Measurements from ENCODE around the gene PPFIBP1. TPM values are rescaled to one million over a fixed set of nuclear protein-coding genes. Genes with fewer than 3 reads are reported as not detected.
"Not testable (repeated sequence)": the region's sequence is repeated elsewhere in the genome, so short reads cannot be mapped to it uniquely, and the experiment has no call there.

PPFIBP1 gene
- total RNA-seq, 5 donors from 2014 or later (not counting 1 experiment from before 2014, with no cell fraction given), result 4.1 to 6.1 (median 5.8) TPM

DNA sequence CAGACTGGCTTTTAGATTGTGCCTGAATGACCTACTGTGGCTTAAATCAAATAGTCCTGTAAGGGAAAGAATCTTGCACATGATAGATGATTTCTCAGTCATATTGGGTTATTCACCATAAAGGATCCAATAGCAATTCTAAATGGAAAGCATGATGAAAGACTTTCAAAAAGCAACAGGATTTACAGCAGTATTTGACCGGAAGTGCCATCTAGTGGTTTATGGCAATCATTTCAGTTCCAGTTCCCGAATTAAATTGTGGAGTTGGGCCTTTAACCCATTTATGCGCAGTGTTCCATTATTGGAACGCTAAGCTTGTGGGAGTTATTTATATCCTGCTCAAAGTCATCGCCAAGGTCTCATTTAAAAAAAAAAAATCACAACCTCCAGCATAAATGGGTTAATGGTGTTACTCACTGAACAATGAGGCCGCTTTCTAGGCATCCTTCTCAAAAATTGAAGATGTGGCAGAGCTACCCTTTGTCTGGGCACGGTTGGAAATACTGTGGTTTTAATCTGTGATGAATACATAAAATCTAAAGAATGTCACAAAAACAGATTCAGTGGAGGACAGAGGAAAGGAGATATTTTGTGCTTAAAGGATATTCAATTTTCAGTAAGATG, 111.5 kb downstream of the PPFIBP1 start:
- Mint-ChIP-seq H3K36me3 (peaks cover 8% of the 10 kb centered on the region), H3K27ac (no peak overlapping the region), H3K4me1 (no peaks in the 10 kb centered on the region), H3K4me3 (no peak overlapping the region), H3K27me3 (no peaks in the 10 kb centered on the region), H3K9me3 (no peaks in the 10 kb centered on the region)
- DNase-seq (peak in 1 of 35 experiments; percentile 11), ATAC-seq (replicated peaks in 1 of 4) (no peak)
- no CpG with 5 or more reads among the region's 7 CpGs for WGBS (ENCODE audit: insufficient coverage)
- ChIA-PET CTCF (no interaction called here), POLR2A (no interaction called here)
- Histone ChIP-seq H3K27me3 (replicated peaks in 1 of 2; ENCODE audit: control insufficient read depth in 2 of 2, extremely low read depth in 1 of 2, insufficient read depth in 2 of 2, low read length in 1 of 2) (no peaks in the 10 kb centered on the region), H3K9me3 (no peaks in the 10 kb centered on the region), H3K4me3 (ENCODE audit: control insufficient read depth in 1 of 2, extremely low read depth in 1 of 2, low read length in 1 of 2) (no peak overlapping the region), H3K36me3 (ENCODE audit: control insufficient read depth in 2 of 2, extremely low read depth in 1 of 2, insufficient read depth in 1 of 2, low read length in 1 of 2) (no peaks in the 10 kb centered on the region), H3K27ac (ENCODE audit: low read length) (no peak overlapping the region), H3K4me1 (ENCODE audit: control insufficient read depth in 1 of 2, extremely low read depth in 1 of 2, insufficient read depth in 2 of 2, low read length in 2 of 2) (no peaks in the 10 kb centered on the region)

DNA sequence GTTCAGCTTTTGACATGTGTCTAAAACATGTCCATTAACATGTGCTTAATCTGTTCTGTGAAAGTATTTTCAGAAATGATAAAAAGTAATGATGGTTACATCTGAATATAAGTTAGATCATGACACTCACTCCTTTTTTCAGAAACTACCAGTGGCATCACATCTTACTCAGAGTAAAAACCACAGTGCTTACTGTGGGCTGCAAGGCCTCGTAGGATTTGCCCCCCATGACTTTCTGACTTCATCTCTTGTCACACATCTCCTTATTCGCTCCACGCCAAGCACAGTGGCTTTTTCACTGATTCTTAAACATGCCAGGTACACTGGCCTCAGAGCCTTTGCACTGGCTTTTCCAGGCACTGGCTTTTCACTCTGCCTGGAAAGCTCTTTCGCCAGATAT, 112.6 kb downstream of the PPFIBP1 start:
- POLR2A ChIA-PET, CTCF ChIA-PET: not testable (repeated sequence)
- WGBS (ENCODE audit: insufficient coverage), result 58% methylated on average over 3 of the region's 4 CpGs

DNA sequence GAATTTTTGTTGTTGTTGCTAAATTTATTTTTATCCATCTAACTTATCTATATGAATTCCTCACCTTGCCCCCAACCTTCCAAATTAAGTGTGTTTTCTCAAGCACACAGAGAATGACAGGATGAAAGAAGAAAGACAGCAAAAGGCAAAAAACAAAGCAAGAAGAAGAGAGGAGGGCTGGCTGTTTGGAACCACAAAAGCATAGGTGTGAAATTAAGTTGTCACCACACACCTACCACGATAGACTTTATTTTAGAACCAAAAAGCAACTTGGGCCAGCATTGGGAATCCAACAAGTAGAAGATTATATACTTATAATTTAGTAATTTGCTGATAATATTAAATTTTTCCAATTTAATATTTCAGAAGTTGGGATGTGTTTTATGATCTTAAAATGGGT, 113.5 kb downstream of the PPFIBP1 start:
- Mint-ChIP-seq H3K9me3 (no peaks in the 10 kb centered on the region), H3K36me3 (peaks cover 8% of the 10 kb centered on the region), H3K27ac (no peak overlapping the region), H3K27me3 (no peaks in the 10 kb centered on the region), H3K4me3 (no peak overlapping the region), H3K4me1 (no peaks in the 10 kb centered on the region)
- ATAC-seq (replicated peaks in 1 of 4), result no peak
- DNase-seq, result no peak
- H3K4me3 ChIP-seq (ENCODE audit: control insufficient read depth in 1 of 2, extremely low read depth in 1 of 2, low read length in 1 of 2), result no peak overlapping the region
- no peaks in the 10 kb centered on the region for H3K36me3 ChIP-seq (ENCODE audit: control insufficient read depth in 2 of 2, extremely low read depth in 1 of 2, insufficient read depth in 1 of 2, low read length in 1 of 2)
- no CpG with 5 or more reads among the region's 1 CpG for WGBS (ENCODE audit: insufficient coverage)
- H3K4me1 ChIP-seq (ENCODE audit: control insufficient read depth in 1 of 2, extremely low read depth in 1 of 2, insufficient read depth in 2 of 2, low read length in 2 of 2), result no peaks in the 10 kb centered on the region
- ChIA-PET POLR2A (no interaction called here), CTCF (no interaction called here)
- H3K27ac ChIP-seq (ENCODE audit: low read length), result no peak overlapping the region
- no peaks in the 10 kb centered on the region for H3K27me3 ChIP-seq (replicated peaks in 1 of 2; ENCODE audit: control insufficient read depth in 2 of 2, extremely low read depth in 1 of 2, insufficient read depth in 2 of 2, low read length in 1 of 2)
- H3K9me3 ChIP-seq, result no peaks in the 10 kb centered on the region

More for the DNA sequence above, 112.6 kb downstream of the PPFIBP1 start:
- not testable (repeated sequence) for DNase-seq; H3K4me3 ChIP-seq (ENCODE audit: control insufficient read depth in 1 of 2, extremely low read depth in 1 of 2, low read length in 1 of 2); H3K27ac ChIP-seq (ENCODE audit: low read length); H3K27me3 ChIP-seq (replicated peaks in 1 of 2; ENCODE audit: control insufficient read depth in 2 of 2, extremely low read depth in 1 of 2, insufficient read depth in 2 of 2, low read length in 1 of 2); H3K9me3 ChIP-seq; H3K27ac Mint-ChIP-seq; H3K4me1 Mint-ChIP-seq; H3K36me3 ChIP-seq (ENCODE audit: control insufficient read depth in 2 of 2, extremely low read depth in 1 of 2, insufficient read depth in 1 of 2, low read length in 1 of 2); H3K36me3 Mint-ChIP-seq; H3K27me3 Mint-ChIP-seq; ATAC-seq (replicated peaks in 1 of 4); H3K4me3 Mint-ChIP-seq; H3K4me1 ChIP-seq (ENCODE audit: control insufficient read depth in 1 of 2, extremely low read depth in 1 of 2, insufficient read depth in 2 of 2, low read length in 2 of 2); H3K9me3 Mint-ChIP-seq

DNA sequence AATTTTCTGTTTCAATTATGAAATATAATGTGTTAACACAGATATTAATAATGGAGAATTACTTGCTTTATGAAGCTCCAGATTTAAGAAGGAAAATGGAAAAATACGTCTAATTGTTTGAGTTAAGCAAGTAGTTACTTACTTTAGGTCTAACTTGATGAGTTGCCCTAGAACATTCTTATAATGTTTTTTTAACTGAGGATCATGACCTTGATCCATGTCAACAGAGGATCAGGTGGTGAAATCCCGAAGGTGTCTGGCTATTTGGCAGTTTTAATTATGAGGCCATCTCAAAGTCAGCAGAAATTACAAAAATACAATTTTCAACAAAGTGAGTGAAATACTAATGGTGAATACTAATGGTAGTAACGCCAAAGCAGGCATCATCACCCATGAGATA, 115.3 kb downstream of the PPFIBP1 start:
- ATAC-seq (replicated peaks in 1 of 4), result no peak
- Histone ChIP-seq H3K36me3 (ENCODE audit: control insufficient read depth in 2 of 2, extremely low read depth in 1 of 2, insufficient read depth in 1 of 2, low read length in 1 of 2) (no peaks in the 10 kb centered on the region), H3K27me3 (replicated peaks in 1 of 2; ENCODE audit: control insufficient read depth in 2 of 2, extremely low read depth in 1 of 2, insufficient read depth in 2 of 2, low read length in 1 of 2) (no peaks in the 10 kb centered on the region), H3K4me3 (ENCODE audit: control insufficient read depth in 1 of 2, extremely low read depth in 1 of 2, low read length in 1 of 2) (no peak overlapping the region), H3K27ac (ENCODE audit: low read length) (no peak overlapping the region), H3K9me3 (no peaks in the 10 kb centered on the region), H3K4me1 (ENCODE audit: control insufficient read depth in 1 of 2, extremely low read depth in 1 of 2, insufficient read depth in 2 of 2, low read length in 2 of 2) (no peaks in the 10 kb centered on the region)
- no peaks in the 10 kb centered on the region for H3K9me3 Mint-ChIP-seq
- WGBS (ENCODE audit: insufficient coverage), result no CpG with 5 or more reads among the region's 3 CpGs
- DNase-seq, result no peak
- no peaks in the 10 kb centered on the region for H3K27me3 Mint-ChIP-seq
- H3K36me3 Mint-ChIP-seq, result peaks cover 7% of the 10 kb centered on the region
- no peak overlapping the region for H3K27ac Mint-ChIP-seq
- CTCF ChIA-PET, result no interaction called here
- no peak overlapping the region for H3K4me3 Mint-ChIP-seq
- POLR2A ChIA-PET, result no interaction called here
- H3K4me1 Mint-ChIP-seq, result no peaks in the 10 kb centered on the region

DNA sequence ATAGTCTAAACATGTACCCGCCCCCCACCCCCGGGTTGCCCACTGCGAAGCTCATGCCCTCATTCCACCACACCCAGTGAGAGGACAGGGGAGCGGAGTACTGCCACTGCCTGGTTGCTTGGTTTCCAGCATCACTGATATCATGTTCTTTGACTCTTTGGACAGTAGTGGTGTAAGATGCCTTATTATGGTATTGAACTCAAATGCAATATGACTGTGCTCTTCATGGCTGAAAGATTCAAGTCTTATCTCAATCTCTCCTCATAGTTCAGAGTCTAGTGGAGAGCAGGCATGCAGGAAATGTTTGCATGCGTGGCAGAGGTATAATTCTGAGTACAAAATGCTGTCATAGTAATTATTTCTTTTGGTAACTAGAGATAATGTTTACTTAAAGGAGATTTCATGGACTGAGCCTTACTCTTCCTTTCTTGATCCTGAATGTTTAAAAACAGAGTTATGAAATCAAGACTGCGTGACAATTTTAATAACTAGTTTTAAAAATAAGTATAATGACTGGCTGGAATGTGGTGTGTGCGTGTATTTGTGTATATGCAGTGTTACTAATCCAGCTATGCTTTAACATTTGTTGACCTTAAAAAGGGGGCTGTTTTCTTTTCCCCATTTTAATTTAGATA, 116.7 kb downstream of the PPFIBP1 start:
- H3K27me3 Mint-ChIP-seq; DNase-seq; H3K9me3 ChIP-seq; H3K27ac ChIP-seq (ENCODE audit: low read length); H3K9me3 Mint-ChIP-seq; H3K27ac Mint-ChIP-seq; H3K4me1 ChIP-seq (ENCODE audit: control insufficient read depth in 1 of 2, extremely low read depth in 1 of 2, insufficient read depth in 2 of 2, low read length in 2 of 2); H3K4me3 ChIP-seq (ENCODE audit: control insufficient read depth in 1 of 2, extremely low read depth in 1 of 2, low read length in 1 of 2); H3K4me1 Mint-ChIP-seq; H3K4me3 Mint-ChIP-seq; H3K27me3 ChIP-seq (replicated peaks in 1 of 2; ENCODE audit: control insufficient read depth in 2 of 2, extremely low read depth in 1 of 2, insufficient read depth in 2 of 2, low read length in 1 of 2); POLR2A ChIA-PET; H3K36me3 Mint-ChIP-seq; CTCF ChIA-PET; H3K36me3 ChIP-seq (ENCODE audit: control insufficient read depth in 2 of 2, extremely low read depth in 1 of 2, insufficient read depth in 1 of 2, low read length in 1 of 2); ATAC-seq (replicated peaks in 1 of 4): not testable (repeated sequence)
- no CpG with 5 or more reads among the region's 7 CpGs for WGBS (ENCODE audit: insufficient coverage)

DNA sequence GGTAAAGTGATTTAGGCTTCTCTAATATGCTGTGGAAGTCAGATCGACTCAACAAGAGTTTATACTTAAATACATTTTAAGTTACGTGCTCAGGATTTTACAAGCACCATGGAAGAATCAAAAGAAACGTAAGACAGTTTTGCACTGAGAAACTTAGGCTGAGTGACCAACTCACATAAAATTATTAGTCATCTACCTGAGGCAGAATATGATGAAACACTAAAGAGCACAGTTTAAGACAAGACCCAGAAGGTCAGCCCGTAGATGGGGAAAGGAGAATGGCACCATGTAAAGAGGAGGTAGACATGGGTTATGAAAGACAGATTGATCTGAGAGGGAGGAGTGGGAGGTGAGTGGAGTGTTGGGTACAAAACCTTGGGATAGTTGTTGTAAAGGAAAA, 118.4 kb downstream of the PPFIBP1 start:
- 84% methylated on average over 2 of the region's 4 CpGs for WGBS (ENCODE audit: insufficient coverage)
- H3K9me3 Mint-ChIP-seq; H3K4me3 ChIP-seq (ENCODE audit: control insufficient read depth in 1 of 2, extremely low read depth in 1 of 2, low read length in 1 of 2); DNase-seq; H3K27me3 ChIP-seq (replicated peaks in 1 of 2; ENCODE audit: control insufficient read depth in 2 of 2, extremely low read depth in 1 of 2, insufficient read depth in 2 of 2, low read length in 1 of 2); CTCF ChIA-PET; H3K27ac Mint-ChIP-seq; H3K27ac ChIP-seq (ENCODE audit: low read length); H3K36me3 Mint-ChIP-seq; H3K4me1 ChIP-seq (ENCODE audit: control insufficient read depth in 1 of 2, extremely low read depth in 1 of 2, insufficient read depth in 2 of 2, low read length in 2 of 2); H3K4me3 Mint-ChIP-seq; H3K9me3 ChIP-seq; ATAC-seq (replicated peaks in 1 of 4); H3K4me1 Mint-ChIP-seq; POLR2A ChIA-PET; H3K36me3 ChIP-seq (ENCODE audit: control insufficient read depth in 2 of 2, extremely low read depth in 1 of 2, insufficient read depth in 1 of 2, low read length in 1 of 2); H3K27me3 Mint-ChIP-seq: not testable (repeated sequence)

DNA sequence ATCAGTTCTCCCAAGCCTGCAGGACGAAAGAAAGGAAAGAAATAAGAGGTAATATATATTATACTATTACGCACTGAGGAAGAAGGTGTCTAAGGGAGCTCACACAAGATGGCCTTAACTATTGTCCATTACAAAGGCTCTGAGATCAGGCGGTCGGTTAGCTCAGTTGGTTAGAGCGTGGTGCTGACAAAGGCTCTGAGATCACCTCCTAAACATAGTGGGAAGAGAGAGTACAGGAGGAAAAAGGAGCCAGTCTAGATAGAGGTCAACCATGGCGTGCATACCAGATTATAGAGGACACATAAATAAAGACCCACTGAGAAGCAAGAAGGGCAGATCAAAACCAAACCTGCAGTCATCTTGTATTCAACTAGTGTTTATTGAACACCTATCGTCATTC, 118.9 kb downstream of the PPFIBP1 start:
- ATAC-seq (replicated peaks in 1 of 4); H3K27me3 ChIP-seq (replicated peaks in 1 of 2; ENCODE audit: control insufficient read depth in 2 of 2, extremely low read depth in 1 of 2, insufficient read depth in 2 of 2, low read length in 1 of 2); DNase-seq; H3K4me3 ChIP-seq (ENCODE audit: control insufficient read depth in 1 of 2, extremely low read depth in 1 of 2, low read length in 1 of 2); H3K4me1 ChIP-seq (ENCODE audit: control insufficient read depth in 1 of 2, extremely low read depth in 1 of 2, insufficient read depth in 2 of 2, low read length in 2 of 2); H3K4me1 Mint-ChIP-seq; CTCF ChIA-PET; H3K36me3 ChIP-seq (ENCODE audit: control insufficient read depth in 2 of 2, extremely low read depth in 1 of 2, insufficient read depth in 1 of 2, low read length in 1 of 2); POLR2A ChIA-PET; H3K27ac Mint-ChIP-seq; H3K27me3 Mint-ChIP-seq; H3K9me3 ChIP-seq; H3K36me3 Mint-ChIP-seq; H3K4me3 Mint-ChIP-seq; H3K9me3 Mint-ChIP-seq; H3K27ac ChIP-seq (ENCODE audit: low read length): not testable (repeated sequence)
- no CpG with 5 or more reads among the region's 7 CpGs for WGBS (ENCODE audit: insufficient coverage)
